Lower leg skin (tissue), 3 donors: ENCODE measurements around the gene PATJ.

Experiments used
- CTCF ChIP-seq, 3 donors: fragments of 450-650 bp; IDR thresholded peaks; one replicate each; pipeline ENCODE4 v1.5.1; 2016; ENCODE audit warnings: antibody characterized with exemption in 3 of 3, mild to moderate bottlenecking in 3 of 3, moderate library complexity in 2 of 3
- POLR2A ChIP-seq, 2 donors: fragments of 450-650 bp; IDR thresholded peaks; one replicate each; pipeline ENCODE4 v1.6.1; 2016 to 2017; ENCODE audit warnings: antibody characterized with exemption in 2 of 2, mild to moderate bottlenecking in 1 of 2, moderate library complexity in 1 of 2

GRCh38 chr1:61743716-61744580, 1.7 kb downstream of the PATJ start:
- TF ChIP-seq CTCF (IDR thresholded peaks at IDR 0.05) (no peak), POLR2A (IDR thresholded peaks at IDR 0.05) (no peak)
